Tibial artery (tissue), 4 donors: ENCODE results near the gene CRABP2.

ENCODE experiments used
- DNase-seq, 2 donors: peaks; one replicate each; pipeline ENCODE4 v3.0.0-alpha.2; 2019
- H3K27ac ChIP-seq, 2 donors: fragments of 200-600 bp; sonication (generic) in 1 of 2; 1 replicate in 1 of 2; 2 replicates in 1 of 2; pipeline ENCODE4 v1.5.1; 2018 to 2019; ENCODE audit warnings: mild to moderate bottlenecking in 1 of 2
- H3K27me3 ChIP-seq, 2 donors: fragments of 200-600 bp; sonication (generic) in 1 of 2; one replicate each; pipeline versions ENCODE4 v1.5.1 to v1.6.0; 2016 to 2019
- H3K36me3 ChIP-seq, 3 donors: fragments of 200-600 bp; sonication (generic) in 2 of 3; one replicate each; pipeline ENCODE4 v1.5.1; 2016 to 2019; ENCODE audit warnings: mild to moderate bottlenecking in 2 of 3
- H3K4me1 ChIP-seq, 4 donors: fragments of 200-600 bp; sonication (generic) in 2 of 4; 1 replicate in 3 of 4; 2 replicates in 1 of 4; pipeline ENCODE4 v1.5.1; 2016 to 2019
- H3K4me3 ChIP-seq, 2 donors: fragments of 200-600 bp; sonication (generic) in 1 of 2; 1 replicate in 1 of 2; 2 replicates in 1 of 2; pipeline ENCODE4 v1.5.1; 2018 to 2019; ENCODE audit warnings: mild to moderate bottlenecking in 2 of 2
- H3K9me3 ChIP-seq, 3 donors: fragments of 200-600 bp; sonication (generic) in 1 of 3; one replicate each; pipeline ENCODE4 v1.5.1; 2016 to 2019
- intact Hi-C: fragments of 100-400 bp; cut with DNase I; formaldehyde crosslinking; loops from one replicate; pipeline ENCODE4 v1.15.0; 2023; ENCODE audit warnings: low total_unique reads
- TF ChIP-seq, protein P1 (sequence below), 2 experiments: fragments of 200-600 bp in 1 of 2; fragments of 450-650 bp in 1 of 2; IDR thresholded peaks; one replicate each; pipeline ENCODE4 v1.5.1; 2017 to 2019; ENCODE audit warnings: antibody characterized with exemption in 2 of 2, mild to moderate bottlenecking in 1 of 2, moderate library complexity in 1 of 2

The CRABP2 gene

DNA sequence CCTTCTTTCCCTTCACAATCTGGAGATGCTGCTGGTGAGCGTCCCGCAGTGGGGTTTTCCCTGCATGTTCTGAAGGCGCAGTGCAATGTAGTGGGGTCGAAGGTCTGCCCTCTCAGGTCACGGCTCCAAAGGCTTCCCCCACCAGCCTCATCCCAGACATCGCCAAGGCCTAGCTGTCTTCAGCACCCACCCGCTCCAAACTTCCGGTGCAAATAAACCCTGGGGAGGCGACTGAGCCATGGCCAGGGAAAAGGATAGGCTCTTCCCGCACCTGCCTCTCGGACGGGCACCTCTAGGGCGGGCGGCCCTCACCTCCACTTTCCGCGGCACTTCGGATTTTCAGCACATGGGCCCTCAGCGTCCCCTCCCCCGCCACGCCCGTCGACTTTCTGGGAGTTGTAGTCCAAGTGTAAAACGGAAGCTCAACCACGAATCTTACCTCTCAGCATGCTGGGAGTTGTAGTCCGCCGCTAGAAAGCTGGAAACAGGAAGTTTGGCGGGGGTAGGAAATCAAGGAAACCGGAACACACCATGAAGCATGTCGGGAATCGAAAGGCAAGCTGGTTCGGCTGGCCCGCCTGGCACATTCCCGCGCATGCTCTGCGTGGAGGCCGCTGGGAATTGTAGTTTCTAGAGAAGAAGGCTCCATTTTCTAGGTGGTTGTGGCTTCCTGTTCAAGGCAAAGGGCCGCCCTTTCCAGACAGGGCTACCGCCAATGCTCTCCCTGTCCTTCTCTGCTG lies 35.5 kb upstream of the CRABP2 start, which contains the start of gene MRPL24:
Gene MRPL24 (minus strand): TSS at position 348 of the 740 bp plus-strand sequence. CDS start 2,384 bp downstream, outside the sequence.
- TF ChIP-seq, protein P1, sequence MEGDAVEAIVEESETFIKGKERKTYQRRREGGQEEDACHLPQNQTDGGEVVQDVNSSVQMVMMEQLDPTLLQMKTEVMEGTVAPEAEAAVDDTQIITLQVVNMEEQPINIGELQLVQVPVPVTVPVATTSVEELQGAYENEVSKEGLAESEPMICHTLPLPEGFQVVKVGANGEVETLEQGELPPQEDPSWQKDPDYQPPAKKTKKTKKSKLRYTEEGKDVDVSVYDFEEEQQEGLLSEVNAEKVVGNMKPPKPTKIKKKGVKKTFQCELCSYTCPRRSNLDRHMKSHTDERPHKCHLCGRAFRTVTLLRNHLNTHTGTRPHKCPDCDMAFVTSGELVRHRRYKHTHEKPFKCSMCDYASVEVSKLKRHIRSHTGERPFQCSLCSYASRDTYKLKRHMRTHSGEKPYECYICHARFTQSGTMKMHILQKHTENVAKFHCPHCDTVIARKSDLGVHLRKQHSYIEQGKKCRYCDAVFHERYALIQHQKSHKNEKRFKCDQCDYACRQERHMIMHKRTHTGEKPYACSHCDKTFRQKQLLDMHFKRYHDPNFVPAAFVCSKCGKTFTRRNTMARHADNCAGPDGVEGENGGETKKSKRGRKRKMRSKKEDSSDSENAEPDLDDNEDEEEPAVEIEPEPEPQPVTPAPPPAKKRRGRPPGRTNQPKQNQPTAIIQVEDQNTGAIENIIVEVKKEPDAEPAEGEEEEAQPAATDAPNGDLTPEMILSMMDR (IDR thresholded peaks at IDR 0.05): no peak
- H3K27me3 ChIP-seq: no peaks in the 10 kb centered on the region
- peaks cover 0 to 35% (median 21%) of the 10 kb centered on the region in 4 donors for H3K4me1 ChIP-seq
- peak within 1 kb of the TSS; percentile 64 to 71 for H3K4me3 ChIP-seq
- H3K27ac ChIP-seq: peak within 1 kb of the TSS; percentile 80 to 83
- peak; percentile 99 for DNase-seq
- H3K36me3 ChIP-seq: peaks cover 21 to 57% (median 48%) of the 10 kb centered on the region in 3 donors
- no peaks in the 10 kb centered on the region for H3K9me3 ChIP-seq
- intact Hi-C loops: no loop called here

DNA sequence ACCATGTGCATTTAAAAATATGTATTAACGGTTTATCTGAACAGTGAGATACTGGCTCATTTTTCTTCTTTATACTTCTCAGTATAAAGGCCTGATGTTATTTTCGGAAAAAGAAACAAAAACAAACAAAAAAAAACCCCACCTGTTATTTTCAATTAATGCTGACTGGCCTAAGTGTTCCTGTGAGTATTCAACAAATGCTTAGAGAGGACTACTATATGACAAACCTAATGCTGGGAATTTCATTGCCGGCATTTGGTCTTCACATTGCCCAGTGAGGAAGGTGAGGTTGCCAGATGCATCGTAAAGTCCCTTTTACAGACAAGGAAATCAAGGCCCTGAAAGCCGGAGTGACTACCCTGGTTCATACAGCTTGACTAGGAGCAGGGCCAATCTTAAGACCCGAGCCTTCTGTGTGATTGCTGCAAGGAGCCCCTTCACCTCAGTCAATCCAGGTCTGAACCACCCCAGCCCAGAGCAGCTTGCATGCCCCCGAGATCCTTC lies 34.9 kb upstream of the CRABP2 start:
- TF ChIP-seq, protein P1 (IDR thresholded peaks at IDR 0.05): no peak
- Histone ChIP-seq H3K4me1 (peaks cover 0 to 29% (median 16%) of the 10 kb centered on the region in 4 donors), H3K27ac (peak overlapping the region; percentile 62 to 76), H3K36me3 (peaks cover 26 to 62% (median 48%) of the 10 kb centered on the region in 3 donors), H3K9me3 (no peaks in the 10 kb centered on the region), H3K27me3 (no peaks in the 10 kb centered on the region), H3K4me3 (peak overlapping the region; percentile 64 to 71)
- no peak for DNase-seq
- intact Hi-C loops: no loop called here

DNA sequence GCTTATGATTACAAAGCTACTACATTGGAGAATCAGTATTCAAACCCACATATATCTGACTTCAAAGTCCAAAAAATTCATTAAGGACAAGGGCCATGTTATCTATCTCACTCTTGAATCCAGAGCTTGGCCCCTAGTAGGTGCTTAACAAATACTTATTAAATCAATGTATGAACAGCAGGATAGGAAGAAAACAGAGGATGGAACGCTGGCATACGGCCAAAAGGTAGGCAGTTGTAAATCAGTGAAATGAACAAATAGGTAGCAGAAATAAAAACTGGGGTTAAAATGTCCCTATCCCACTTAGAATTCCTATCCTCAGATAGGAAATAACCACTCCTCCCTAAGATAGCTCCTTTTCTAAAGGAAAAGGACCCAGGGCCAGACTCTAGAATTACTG lies 33.5 kb upstream of the CRABP2 start:
- peaks cover 0 to 19% (median 12%) of the 10 kb centered on the region in 4 donors for H3K4me1 ChIP-seq
- no peak overlapping the region for H3K27ac ChIP-seq
- TF ChIP-seq, protein P1 (IDR thresholded peaks at IDR 0.05): no peak
- no peak for DNase-seq
- H3K9me3 ChIP-seq: no peaks in the 10 kb centered on the region
- H3K4me3 ChIP-seq: no peak overlapping the region
- peaks cover 25 to 60% (median 35%) of the 10 kb centered on the region in 3 donors for H3K36me3 ChIP-seq
- intact Hi-C loops: no loop called here
- no peaks in the 10 kb centered on the region for H3K27me3 ChIP-seq

DNA sequence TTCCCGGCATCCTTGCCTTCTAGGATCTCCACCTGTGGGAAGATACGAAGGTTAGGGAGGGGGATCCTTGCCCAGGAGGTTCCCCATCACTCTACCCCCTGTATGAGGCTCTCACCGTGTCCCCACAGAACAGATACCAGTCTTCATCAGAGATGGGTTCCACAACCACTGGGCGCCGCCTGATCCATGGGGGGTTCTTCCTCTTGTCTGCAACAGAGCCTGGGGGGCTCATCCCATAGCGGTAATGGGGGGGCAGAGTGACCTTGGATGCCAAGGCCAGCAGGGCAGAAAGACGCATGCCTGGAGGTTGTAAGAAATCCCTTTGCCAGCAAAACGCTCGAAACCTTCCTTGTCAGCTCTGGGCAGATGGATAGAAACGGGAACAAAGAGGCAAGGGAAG lies 33.0 kb upstream of the CRABP2 start:
- Histone ChIP-seq H3K36me3 (peaks cover 22 to 60% (median 30%) of the 10 kb centered on the region in 3 donors), H3K27me3 (no peaks in the 10 kb centered on the region), H3K9me3 (no peaks in the 10 kb centered on the region), H3K4me1 (peaks cover 0 to 19% (median 12%) of the 10 kb centered on the region in 4 donors), H3K4me3 (no peak overlapping the region), H3K27ac (no peak overlapping the region)
- DNase-seq: no peak
- TF ChIP-seq, protein P1 (IDR thresholded peaks at IDR 0.05): no peak
- intact Hi-C loops: no loop called here

DNA sequence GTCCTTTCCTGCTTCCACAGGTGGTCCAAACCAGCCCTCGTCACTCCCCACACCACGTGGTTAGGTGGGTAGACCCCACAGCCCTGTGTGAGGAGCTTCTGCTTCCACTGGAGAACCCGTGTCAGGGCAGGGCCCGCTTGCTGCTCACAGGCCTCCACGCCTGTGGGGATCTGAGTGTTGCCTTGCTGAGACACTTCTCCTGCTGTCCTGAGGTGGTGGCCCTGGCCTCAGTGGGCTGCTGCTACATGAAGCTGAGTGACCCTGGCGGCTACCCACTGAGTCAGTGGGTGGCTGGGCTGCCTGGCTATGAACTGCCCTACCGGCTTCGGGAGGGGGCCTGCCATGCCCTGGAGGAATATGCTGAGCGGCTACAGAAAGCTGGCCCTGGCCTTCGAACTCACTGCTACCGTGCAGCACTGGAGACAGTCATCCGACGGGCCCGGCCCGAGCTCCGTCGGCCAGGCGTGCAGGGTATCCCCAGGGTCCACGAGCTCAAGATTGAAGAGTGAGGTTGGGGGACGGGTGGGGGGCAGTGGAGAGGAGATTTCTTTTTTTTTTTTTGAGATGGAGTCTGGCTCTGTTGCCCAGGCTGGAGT lies 28.7 kb upstream of the CRABP2 start:
- Histone ChIP-seq H3K4me3 (no peak overlapping the region), H3K27ac (no peak overlapping the region), H3K4me1 (peaks cover 0 to 10% (median 2%) of the 10 kb centered on the region in 4 donors), H3K36me3 (peaks cover 16 to 63% (median 20%) of the 10 kb centered on the region in 3 donors), H3K9me3 (no peaks in the 10 kb centered on the region), H3K27me3 (no peaks in the 10 kb centered on the region)
- TF ChIP-seq, protein P1 (IDR thresholded peaks at IDR 0.05): no peak
- intact Hi-C loops: no loop called here
- no peak for DNase-seq
